HG03025 (cell line): Measurements from ENCODE around the gene ARL10.

Experiments
- ATAC-seq: cut with Tn5 transposase; IDR thresholded peaks from one replicate; pipeline ENCODE4 v1.9.1; 2021; ENCODE audit warnings: mild to moderate bottlenecking, moderate library complexity; ENCODE audit not compliant: unreplicated experiment, low FRiP score

ARL10 gene, protein sequence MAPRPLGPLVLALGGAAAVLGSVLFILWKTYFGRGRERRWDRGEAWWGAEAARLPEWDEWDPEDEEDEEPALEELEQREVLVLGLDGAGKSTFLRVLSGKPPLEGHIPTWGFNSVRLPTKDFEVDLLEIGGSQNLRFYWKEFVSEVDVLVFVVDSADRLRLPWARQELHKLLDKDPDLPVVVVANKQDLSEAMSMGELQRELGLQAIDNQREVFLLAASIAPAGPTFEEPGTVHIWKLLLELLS

DNA sequence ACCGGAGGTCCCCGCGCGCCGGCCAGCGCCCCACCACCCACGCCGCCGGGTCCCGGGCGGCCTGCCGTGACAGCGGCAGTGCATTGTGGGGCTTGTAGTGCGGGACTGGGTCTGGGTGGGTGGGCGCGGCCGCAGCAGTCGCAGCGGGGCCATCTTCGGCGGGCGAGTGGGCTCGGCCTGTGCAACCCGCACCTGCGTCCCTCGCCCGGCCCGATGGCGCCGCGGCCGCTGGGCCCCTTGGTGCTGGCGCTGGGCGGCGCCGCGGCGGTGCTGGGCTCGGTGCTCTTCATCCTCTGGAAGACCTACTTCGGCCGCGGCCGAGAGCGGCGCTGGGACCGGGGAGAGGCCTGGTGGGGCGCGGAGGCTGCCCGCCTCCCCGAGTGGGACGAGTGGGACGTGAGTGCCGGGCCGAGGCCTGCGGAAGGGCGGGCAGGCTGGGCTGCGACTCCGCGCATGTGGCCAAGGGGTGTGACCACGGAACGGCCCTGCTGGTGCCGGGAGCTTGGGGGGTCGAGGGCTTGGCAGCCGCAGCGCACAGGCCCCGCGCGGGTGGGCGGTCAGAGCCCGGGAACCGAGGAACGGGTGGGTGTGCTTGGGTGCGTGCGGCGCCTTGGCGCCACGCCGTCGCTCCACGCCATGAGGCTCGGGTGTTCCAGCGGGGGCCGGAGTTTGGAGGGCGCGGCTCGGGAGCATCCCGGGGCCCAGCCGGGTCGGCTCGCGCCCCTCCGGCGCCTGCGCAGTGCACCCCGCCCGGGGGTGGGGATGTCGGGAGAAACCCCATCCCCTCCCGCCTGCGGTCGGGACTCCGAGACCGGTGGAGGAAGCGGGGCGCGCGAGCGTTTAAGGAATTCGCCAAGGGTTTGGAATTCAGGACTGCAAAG, at the start of gene ARL10:
Gene ARL10, plus strand, starts transcription at position 137 of the 881 bp plus-strand sequence. Its CDS starts 77 bp downstream, at position 214.
- ATAC-seq = peak; percentile 38

DNA sequence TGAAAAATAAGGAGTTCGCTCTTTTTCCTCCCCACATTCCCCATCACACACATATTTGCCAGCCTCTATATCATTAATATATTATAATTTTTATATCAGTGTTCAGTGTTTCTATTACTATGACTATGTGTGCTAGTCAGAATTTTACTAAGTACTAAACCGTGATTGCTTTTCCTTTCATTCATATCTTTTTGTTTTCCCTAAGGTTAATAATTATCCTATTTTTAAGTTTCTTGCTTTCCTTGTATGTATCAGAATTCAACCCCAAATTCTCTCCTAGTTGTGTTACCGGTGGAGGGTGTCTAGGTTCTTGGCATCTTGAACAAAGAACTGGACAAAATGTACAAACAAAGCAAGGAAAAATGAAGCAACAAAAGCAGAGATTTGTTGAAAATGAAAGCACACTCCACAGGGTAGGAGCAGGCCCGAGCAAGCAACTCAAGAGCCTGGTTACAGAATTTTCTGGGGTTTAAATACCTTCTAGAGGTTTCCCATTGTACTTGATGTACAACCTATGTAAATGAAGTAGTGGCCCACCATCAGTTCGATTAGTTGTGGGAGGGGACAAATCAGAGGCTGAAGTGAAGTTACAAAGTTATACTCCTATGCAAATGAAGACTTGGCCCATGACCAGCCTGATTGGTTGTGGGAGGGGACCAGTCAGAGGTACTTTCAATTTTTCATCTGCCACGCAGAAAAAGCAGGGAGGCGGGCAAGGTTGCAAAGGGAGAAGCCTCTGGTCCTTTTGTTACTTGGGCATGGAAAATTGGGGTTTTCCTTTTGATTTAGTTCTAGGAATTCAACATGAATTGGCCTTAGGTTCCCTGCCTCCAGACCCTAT, 47.5 kb upstream of the ARL10 start:
- ATAC-seq = no peak

DNA sequence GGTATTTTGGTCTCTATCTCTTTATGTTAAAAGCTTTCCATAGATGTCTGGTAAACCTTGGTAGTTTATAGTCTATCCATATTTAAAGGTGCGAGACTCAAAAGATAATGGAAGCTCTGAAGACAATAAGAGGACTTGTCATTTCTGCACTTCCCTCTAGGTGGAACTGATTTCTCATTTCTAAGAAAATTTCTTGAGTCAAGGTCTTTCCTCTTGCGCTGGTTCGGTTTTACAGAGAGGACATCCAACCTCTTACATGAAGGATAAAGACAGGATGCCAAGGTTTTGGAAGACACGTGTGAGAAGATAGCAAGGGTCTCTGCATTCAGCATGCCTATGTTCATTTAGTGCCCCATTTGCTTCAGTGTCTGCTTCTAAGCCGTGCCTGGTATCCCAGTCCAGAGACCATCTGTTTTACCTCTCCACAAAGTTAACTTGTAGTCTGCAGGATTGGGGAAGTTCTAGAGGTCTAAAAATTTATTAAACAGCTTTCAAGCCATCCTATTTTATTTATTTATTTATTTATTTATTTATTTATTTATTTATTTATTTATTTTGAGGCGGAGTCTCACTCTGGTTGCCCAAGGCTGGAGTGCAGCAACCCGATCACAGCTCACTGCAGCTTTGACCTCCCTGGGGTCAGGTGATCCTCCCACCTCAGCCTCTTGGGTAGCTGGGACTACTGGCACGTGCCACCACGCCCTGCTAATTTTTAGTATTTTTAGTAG, 45.3 kb upstream of the ARL10 start:
- ATAC-seq = no peak

DNA sequence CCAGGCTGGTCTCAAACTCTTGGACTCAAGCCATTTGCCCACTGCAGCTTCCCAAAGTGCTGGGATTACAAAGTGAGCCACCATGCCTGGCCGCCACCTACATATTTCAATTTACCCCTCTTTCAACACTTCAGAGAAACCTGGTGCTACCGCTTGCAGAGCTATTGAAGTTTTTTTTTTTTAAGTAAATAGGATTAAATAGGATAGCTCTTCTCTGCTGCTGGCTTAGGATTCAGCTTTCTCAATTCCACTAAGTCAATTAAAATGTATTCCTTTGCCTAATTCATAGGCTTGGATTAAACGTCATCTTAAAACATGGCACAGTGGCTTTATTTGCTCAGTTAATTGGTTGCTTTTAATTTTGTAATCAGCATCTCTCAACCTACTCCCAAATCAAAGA, 44.7 kb upstream of the ARL10 start:
- no peak for ATAC-seq

DNA sequence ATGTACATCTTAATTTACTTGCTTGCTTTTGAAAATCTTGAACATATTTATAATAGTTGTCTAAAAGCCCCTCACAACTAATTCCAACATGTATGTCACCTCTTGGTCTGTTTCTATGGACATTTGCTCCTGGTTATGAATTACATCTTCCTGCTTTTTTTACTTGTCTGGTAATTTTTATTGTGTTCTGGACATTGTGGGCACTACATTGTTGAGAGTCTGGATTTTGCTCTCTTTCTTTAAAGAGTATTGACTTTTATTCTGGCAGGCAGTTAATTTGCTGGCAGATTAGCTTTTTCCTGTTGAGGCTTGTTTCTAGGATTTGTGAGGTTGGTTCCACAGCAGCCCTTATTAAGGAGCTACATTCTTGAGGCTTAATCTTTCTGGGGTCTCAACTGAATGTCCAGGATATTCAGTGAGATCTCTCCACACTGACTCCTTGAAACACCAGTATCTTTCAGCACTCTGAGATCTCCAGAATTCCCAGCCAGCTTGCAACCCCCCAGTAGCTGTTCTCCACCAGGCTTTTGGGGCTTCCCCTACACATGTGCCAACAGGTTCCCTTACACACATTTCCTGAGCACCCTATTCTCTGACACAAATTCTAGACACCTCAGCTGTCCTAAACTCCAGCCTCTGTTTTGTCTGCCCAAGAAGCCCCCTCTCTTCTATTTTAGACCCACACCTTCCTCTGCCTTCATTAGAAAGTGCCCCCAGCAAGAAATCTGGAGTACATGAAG, 31.1 kb upstream of the ARL10 start:
- ATAC-seq = no peak

DNA sequence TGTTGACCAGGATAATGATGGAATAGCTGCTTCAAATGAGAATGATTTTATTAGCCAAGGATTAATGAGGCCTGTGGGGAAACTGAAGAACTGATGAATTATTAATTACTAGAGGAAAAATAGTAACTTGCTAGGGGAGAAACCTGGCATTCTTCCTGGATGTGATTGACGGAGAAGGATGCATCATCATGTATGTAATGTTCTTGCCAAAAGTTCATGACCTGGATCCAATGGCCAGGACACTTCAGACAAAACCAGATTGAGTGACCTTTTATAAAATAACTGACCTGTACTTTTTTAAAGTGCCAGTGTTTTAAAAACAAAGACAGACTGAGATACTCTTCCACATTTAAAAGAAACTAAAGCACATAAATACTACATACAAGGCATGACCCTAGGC, 27.4 kb upstream of the ARL10 start:
- ATAC-seq = no peak

DNA sequence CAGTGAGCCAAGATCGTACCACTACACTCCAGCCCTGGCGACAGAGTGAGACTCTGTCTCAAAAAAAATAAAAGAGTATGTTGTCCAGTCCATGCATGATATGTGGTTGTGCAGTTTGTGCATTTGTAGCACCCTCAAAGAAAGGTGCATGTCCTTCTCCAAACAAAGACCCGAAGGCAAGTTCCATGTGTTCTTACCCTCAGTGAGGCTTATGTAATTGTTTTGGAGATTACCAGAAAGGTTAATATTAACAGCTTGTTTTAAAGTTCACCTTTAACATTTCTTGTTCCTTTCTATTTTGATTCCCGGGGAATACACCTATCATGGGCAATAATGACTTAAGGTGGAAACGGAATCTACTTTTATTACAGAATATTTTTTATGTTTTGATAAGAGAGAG, 26.0 kb upstream of the ARL10 start:
- no peak for ATAC-seq

DNA sequence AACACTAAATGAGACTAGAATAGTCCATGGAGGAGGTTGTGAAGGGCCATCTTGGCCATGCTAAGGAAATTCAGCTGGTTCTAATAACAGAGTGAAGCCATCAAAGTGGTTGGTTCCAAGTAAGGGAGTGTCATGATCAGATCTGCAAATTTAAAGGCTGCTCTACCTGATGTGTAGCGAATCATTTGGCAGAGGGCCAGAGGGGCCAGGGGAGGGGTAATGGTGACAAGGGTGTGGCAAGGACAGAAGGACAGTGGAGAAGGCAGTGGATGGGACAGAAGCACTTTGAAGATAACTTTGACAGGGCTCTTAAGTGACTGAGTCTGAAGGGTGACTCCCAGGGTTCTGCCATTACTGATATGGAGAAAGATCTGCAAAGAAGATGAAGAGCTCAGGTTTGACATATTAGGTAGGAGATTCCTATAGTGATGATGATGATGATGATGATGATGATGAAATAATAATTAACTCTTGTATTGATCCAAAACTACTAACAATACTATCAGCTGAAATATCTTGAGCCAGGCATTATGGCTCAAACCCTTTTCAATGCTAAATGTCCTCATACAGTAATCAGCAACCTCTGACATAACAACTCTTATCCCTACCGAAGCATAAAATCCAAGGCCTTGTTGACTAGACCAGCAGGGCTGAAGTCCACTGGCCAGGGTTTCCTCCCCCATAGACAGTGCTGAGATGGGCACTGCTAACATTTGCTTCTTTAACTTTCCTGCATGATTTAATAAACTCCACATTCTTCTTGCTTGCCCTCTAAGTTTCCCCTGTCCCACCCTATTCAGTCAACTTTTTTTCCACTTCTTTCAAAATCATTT, 23.7 kb upstream of the ARL10 start:
- ATAC-seq = no peak

DNA sequence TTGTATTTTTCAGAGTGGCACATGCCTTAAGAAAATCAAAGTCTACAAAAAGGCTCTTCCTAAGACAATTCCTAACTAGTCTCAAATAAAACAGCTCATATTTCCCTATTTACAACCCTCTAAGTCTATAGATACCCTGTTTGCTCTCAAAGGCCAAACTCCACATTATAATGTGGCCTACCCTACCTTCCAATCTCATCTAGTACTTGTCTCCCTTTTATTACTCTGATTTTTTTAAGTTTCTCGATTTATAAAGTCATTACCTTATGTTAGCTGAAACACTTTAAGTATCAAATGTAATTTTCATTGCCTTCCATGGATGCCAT, 23.2 kb upstream of the ARL10 start:
- ATAC-seq = no peak

DNA sequence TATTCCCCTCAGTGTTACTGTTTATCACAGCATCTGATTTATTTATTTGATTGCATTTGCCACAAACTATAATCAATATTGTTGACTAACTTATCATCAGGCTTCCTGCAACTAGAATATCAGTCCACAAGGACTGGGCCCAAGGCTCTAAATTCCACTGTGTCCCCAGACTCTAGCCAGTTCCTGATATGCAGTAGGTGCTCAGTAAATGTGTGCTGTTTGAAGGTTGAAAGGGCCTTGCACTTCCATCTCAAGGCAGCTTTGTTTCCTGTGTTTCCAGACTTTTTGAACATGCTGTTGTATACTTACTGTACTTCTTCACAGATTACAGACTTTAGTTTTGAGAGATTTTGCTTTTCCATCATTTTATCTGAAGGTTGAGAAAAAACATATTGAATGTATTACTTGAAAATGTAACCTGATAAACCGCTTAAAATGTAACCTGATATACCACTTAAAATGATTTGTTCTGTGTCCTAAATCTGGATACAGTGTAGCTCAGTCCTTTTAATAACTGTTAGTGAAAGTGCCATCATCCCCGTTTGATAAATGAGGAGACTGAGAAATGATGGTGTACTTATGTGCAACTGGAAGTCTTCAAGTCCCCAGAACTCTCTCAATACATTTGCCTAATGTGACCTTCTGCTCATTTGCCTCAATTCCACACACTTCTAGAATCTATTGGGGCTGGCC, 22.4 kb upstream of the ARL10 start:
- ATAC-seq = no peak

DNA sequence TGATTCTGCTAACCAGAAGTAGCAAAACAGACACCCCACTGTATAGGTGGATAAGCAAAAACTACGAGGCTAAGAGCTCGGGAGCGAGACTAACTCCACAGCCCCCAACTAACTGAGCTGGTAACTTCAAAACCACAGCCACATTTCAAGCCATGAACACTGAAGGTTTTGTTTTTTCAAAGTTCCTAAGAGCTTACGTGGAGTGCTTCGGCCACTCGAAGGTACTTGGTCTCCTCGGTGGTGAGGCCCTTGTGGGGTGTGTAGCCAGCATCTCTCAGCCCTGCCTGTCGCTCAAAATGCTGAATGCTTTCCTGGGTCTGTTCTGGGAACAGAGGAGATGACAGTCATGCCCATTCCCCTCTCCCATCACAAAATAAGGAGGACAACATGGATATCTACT, 14.9 kb upstream of the ARL10 start:
- ATAC-seq = no peak

DNA sequence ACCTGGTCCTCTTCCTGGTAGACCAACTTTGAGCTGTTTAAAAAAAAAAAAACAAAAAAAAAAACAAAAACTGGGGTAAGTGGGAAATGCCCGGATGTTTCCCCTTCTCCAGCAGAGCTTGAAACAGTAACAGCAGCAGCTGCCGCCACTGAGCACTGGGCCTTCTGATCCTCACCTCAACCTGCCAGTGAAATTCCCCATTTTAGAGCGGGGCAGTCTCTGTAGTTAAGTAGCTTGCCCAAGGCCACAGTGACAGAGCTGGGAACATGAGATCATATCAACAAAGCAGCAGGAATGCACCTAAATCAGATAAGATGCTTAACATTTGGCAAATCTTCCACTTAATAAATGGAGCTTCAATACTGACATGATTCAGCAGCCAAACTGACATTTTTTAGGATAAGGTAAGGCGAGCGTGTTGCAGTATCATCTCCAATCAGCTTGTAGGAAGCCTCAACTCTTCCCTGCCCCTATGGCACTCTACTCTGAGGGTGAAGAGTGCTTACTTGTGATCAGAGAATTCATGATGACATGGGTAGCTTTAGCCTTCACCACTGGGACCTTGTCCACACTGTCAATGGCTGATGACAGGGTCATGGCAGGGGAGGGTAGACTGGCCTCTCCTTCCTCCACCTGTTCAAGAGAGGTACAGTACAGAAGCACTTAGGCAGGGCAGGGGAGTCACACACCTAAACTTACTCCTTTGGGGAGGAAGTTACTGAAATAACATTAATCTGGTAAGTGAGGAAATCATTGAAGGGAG, 13.0 kb upstream of the ARL10 start:
- no peak for ATAC-seq

DNA sequence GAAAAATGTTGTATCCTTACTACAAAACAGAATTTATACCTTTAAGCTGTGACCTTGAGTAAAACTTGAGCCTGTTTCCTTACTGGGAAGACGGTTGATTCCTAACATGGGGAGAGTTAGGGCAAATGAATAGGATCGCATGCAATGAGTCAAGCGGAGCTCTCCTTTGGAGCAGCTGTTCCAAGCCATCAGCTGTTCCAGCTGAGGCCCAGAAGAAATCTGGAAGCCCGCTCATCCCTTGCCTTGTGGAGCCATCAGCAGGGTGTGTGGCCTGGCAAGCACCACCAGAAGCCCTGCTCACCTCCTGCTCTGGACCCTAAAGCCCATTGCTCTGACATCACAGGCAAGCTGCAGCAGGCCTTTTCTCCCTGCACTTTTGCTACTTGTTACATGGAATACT, 11.8 kb upstream of the ARL10 start:
- no peak for ATAC-seq

DNA sequence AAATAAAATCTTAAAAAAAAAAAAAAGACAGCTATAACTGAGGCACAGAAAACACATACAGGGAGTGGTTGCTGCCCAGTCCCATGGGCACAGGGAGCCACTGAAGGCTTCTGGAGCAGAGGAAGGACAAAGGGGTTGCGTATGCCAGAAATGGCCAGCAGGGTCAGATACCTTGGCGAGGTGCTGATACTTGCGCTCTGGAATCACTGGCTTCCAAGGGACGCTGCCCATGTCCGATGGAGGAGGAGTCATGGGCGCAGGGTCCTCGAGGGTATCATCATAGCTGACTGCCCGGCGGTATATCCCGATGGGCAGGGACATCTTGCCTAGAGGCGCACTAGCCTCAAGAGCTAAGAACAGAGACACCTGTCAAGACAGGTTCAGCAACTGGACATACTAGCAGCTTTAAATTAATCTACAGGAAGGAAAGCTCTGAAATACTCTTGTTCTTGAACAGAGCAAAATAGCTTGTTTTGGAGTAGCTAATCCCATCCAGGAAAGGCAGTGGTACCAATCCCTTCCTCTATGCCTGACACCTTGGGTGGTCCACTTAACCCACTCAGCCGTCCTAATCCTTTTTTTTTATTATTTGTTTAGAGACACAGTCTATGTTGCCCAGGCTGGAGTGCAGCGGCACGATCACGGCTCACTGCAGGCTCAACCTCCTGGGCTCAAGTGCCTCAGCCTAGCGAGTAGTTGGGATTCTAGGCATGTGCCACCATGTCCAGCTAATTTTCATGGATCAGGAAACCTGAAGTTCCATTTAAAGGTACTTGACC, 9.7 kb upstream of the ARL10 start:
- ATAC-seq = no peak

DNA sequence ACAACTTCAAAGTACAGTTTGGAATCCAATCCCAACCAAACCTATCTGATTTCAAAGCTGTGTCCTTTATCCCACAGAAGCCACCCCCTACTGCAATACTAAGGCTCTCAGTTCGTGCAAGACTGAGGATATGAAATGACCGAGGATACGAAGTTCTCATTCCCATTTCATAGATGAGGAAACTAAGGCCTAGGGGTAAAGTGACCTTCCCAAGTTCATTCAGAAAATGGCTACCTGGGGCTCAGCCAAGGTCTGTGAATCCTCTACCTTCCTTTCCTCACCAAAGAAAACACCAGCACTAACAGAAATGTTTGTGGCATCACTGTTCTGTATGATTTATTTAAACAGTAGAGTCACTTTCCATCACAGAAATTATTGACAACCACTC, 9.1 kb upstream of the ARL10 start:
- ATAC-seq = no peak

DNA sequence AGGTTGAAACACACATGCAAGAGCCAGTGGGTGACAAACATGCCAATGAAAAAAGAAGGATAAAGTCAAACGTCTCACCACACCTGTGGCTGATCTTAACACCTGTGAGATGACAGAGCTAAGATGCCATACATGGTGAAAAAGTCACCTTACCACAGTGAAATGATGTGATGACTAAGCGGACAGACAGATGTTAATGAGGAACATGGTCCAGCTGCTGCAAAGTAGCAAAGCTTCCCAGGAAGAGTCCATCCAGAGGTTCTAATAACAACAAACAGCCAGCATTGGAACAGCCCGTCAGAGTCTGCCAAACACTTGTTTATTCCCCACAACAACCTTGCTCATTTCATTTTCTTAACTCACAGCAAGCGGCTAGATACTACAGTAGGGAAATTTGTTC, 5.6 kb upstream of the ARL10 start:
- ATAC-seq = no peak

DNA sequence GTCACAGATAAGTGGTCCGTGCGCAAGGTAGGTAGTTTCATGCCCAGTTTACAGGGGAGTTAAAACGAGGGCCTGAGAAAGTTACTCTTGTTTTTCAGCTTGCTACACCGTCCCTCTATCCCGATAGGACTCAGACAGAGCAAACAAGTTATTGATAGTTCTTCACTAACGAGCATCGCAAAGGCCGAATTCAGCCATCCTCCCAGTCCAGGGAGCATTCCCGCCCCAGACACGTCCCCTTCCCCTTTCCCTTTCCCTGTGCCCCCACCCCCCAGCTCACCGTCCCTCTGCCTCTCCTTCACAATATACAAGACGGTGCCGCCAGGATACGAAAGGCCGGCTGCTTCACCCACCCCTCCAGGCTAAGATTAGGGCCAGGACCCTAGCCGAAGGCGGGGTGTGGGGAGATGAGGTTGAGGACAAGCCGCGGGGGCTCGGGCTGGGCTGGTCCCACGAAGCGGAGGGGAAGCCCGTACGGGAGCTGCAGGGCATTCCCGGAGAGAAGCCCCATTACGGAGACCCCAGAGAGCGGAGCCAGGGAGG, 4.3 kb upstream of the ARL10 start:
- no peak for ATAC-seq
